GM21723 (cell line): ENCODE measurements around the gene GSTK1.
"Not testable (repeated sequence)": the region's sequence is repeated elsewhere in the genome, so short reads cannot be mapped to it uniquely, and the experiment has no call there.

Experiments used
- ATAC-seq: cut with Tn5 transposase; IDR thresholded peaks from one replicate; pipeline ENCODE4 v1.9.1; 2021; ENCODE audit warnings: mild to moderate bottlenecking, moderate library complexity; ENCODE audit not compliant: unreplicated experiment

Gene GSTK1

GRCh38 chr7:143263266-143264195 lies at the start of gene GSTK1:
Gene GSTK1 (plus strand): TSS chr7:143263441. CDS start chr7:143263514, 73 bp downstream.
- peak; percentile 97 for ATAC-seq

GRCh38 chr7:143213478-143213877 lies 49.8 kb upstream of the GSTK1 start:
- ATAC-seq = not testable (repeated sequence)

- ATAC-seq = peak; percentile 93
Measured at GRCh38 chr7:143214789-143215679, 48.2 kb upstream of the GSTK1 start.

GRCh38 chr7:143216151-143216550 lies 47.1 kb upstream of the GSTK1 start:
- ATAC-seq = no peak

GRCh38 chr7:143216686-143217085 lies 46.6 kb upstream of the GSTK1 start:
- no peak for ATAC-seq

GRCh38 chr7:143217806-143218205 lies 45.4 kb upstream of the GSTK1 start:
- ATAC-seq = no peak

GRCh38 chr7:143221286-143221685 lies 42.0 kb upstream of the GSTK1 start:
- ATAC-seq = no peak

- ATAC-seq = no peak
Measured at GRCh38 chr7:143221737-143222136, 41.5 kb upstream of the GSTK1 start, which contains the start of gene TAS2R40. Gene TAS2R40 (plus strand): TSS chr7:143222037. CDS start chr7:143222079, 42 bp downstream.

- ATAC-seq = no peak
Measured at GRCh38 chr7:143222782-143223181, 40.5 kb upstream of the GSTK1 start.

GRCh38 chr7:143223784-143224183 lies 39.5 kb upstream of the GSTK1 start:
- no peak for ATAC-seq

- no peak for ATAC-seq
Measured at GRCh38 chr7:143225047-143225446, 38.2 kb upstream of the GSTK1 start.

- ATAC-seq = no peak
Measured at GRCh38 chr7:143227806-143228205, 35.4 kb upstream of the GSTK1 start.

GRCh38 chr7:143229054-143229790 lies 34.0 kb upstream of the GSTK1 start:
- ATAC-seq = no peak

GRCh38 chr7:143230602-143231457 lies 32.4 kb upstream of the GSTK1 start:
- ATAC-seq = no peak

- no peak for ATAC-seq
Measured at GRCh38 chr7:143233816-143234532, 29.3 kb upstream of the GSTK1 start.

GRCh38 chr7:143234533-143234875 lies 28.7 kb upstream of the GSTK1 start:
- no peak for ATAC-seq

GRCh38 chr7:143235561-143235960 lies 27.7 kb upstream of the GSTK1 start:
- no peak for ATAC-seq

GRCh38 chr7:143236408-143236990 lies 26.7 kb upstream of the GSTK1 start:
- no peak for ATAC-seq

- no peak for ATAC-seq
Measured at GRCh38 chr7:143237366-143237765, 25.9 kb upstream of the GSTK1 start.
